GM12878 (cell line): ENCODE measurements around the gene ANKHD1. TPM values are rescaled to one million over a fixed set of nuclear protein-coding genes. Genes with fewer than 3 reads are reported as not detected.

Experiments used
- CBX3 ChIP-seq: fragments of 200-600 bp; sonication (generic); IDR thresholded peaks from 2 replicates; pipeline ENCODE4 v1.6.1; 2016; ENCODE audit warnings: low read depth, borderline replicate concordance
- EED ChIP-seq: sonication (generic); IDR thresholded peaks from 2 replicates; pipeline ENCODE4 v1.6.1; 2016; ENCODE audit warnings: antibody characterized with exemption, low read depth
- GATAD2B ChIP-seq: fragments of 450-650 bp; conservative IDR thresholded peaks from 2 replicates; pipeline ENCODE4 v1.6.1; 2017; ENCODE audit warnings: low read depth, mild to moderate bottlenecking, moderate library complexity
- HDGF ChIP-seq: fragments of 450-650 bp; IDR thresholded peaks from 2 replicates; pipeline ENCODE4 v1.6.1; 2016; ENCODE audit warnings: antibody characterized with exemption
- IKZF2 ChIP-seq, 2 experiments: fragments of 450-650 bp; IDR thresholded peaks; 2 replicates each; pipeline ENCODE4 v1.6.1; 2017; ENCODE audit warnings: mild to moderate bottlenecking in 2 of 2, moderate library complexity in 2 of 2
- JUNB ChIP-seq: IDR thresholded peaks from 2 replicates; pipeline ENCODE4 v1.6.1; 2016; ENCODE audit warnings: antibody characterized with exemption, mild to moderate bottlenecking
- JUND ChIP-seq: IDR thresholded peaks from 2 replicates; pipeline ENCODE4 v1.6.1; 2012; ENCODE audit warnings: low read depth, mild to moderate bottlenecking, low read length, improper control_type of control experiment, moderate library complexity
- MTA2 ChIP-seq: fragments of 450-650 bp; IDR thresholded peaks from 2 replicates; pipeline ENCODE4 v1.6.1; 2016; ENCODE audit warnings: low read depth, mild to moderate bottlenecking, moderate library complexity
- MYC ChIP-seq: IDR thresholded peaks from 2 replicates; pipeline ENCODE4 v1.6.1; 2011; ENCODE audit warnings: mild to moderate bottlenecking, low read length, moderate library complexity, inconsistent platforms; ENCODE audit not compliant: insufficient read depth, insufficient replicate concordance, insufficient read length, severe bottlenecking
- NR2F1 ChIP-seq: fragments of 450-650 bp; conservative IDR thresholded peaks from 2 replicates; pipeline ENCODE4 v1.6.1; 2017; ENCODE audit warnings: mild to moderate bottlenecking
- PBX3 ChIP-seq: IDR thresholded peaks from 2 replicates; pipeline ENCODE4 v1.6.1; 2011; ENCODE audit warnings: mild to moderate bottlenecking, low read depth, low read length, moderate library complexity; ENCODE audit not compliant: insufficient replicate concordance
- POLR2A ChIP-seq: IDR thresholded peaks from 2 replicates; pipeline ENCODE4 v1.6.1; 2011; ENCODE audit warnings: low read depth, mild to moderate bottlenecking, low read length
- POU2F2 ChIP-seq: IDR thresholded peaks from 3 replicates; pipeline ENCODE4 v1.6.1; 2011; ENCODE audit warnings: low read depth, mild to moderate bottlenecking, low read length, borderline replicate concordance
- SUZ12 ChIP-seq: fragments of 200-600 bp; sonication (generic); IDR thresholded peaks from one replicate; pipeline ENCODE4 v1.6.1; 2018; ENCODE audit warnings: antibody characterized with exemption, mild to moderate bottlenecking; ENCODE audit not compliant: unreplicated experiment
- TCF7 ChIP-seq: IDR thresholded peaks from 2 replicates; pipeline ENCODE4 v1.6.1; 2014; ENCODE audit warnings: antibody characterized with exemption, borderline replicate concordance
- ZNF274 ChIP-seq: IDR thresholded peaks from one replicate; pipeline ENCODE4 v1.8.0; 2011; ENCODE audit not compliant: insufficient read length, insufficient read depth
- polyA plus RNA-seq, 11 experiments: library from polyadenylated mRNA; depleted of rRNA in 4 of 11; unstranded in 6 of 11; stranded (reverse) in 5 of 11; fragments of >200 nt; fragmentation: Nextera tagmentation in 4 of 11; fragmentation: Illumina TruSeq in 1 of 11; extraction: Ambion mirVana in 4 of 11; extraction: Trizol in 1 of 11; gene quantifications; 1 replicate in 1 of 11; 2 replicates in 10 of 11; pipeline versions ENCODE4 v1.2.1 to v1.2.3, GENCODE V29; 2011 to 2016; ENCODE audit warnings: inconsistent platforms in 2 of 11, missing spikeins in 2 of 11, low read depth in 1 of 11
- total RNA-seq, 4 experiments: library from RNA; depleted of rRNA in 3 of 4; stranded (reverse); fragments of >200 nt in 3 of 4; fragmentation: Illumina TruSeq in 1 of 4; extraction: Trizol in 1 of 4; gene quantifications; 2 replicates each; pipeline versions ENCODE4 v1.2.1 to v1.2.3, GENCODE V29; 2013 to 2021
- TF ChIP-seq, protein P1 (sequence below): fragments of 450-650 bp; conservative IDR thresholded peaks from 2 replicates; pipeline ENCODE4 v1.6.1; 2017; ENCODE audit warnings: mild to moderate bottlenecking, moderate library complexity
- TF ChIP-seq, protein P2 (sequence below): IDR thresholded peaks from 2 replicates; pipeline ENCODE4 v1.6.1; 2012; ENCODE audit warnings: mild to moderate bottlenecking, low read depth, low read length
- TF ChIP-seq, protein P3 (sequence below): IDR thresholded peaks from 2 replicates; pipeline ENCODE4 v1.6.1; 2012; ENCODE audit warnings: low read depth, low read length, improper control_type of control experiment
- TF ChIP-seq, protein P4 (sequence below): fragments of 450-650 bp; IDR thresholded peaks from 2 replicates; pipeline ENCODE4 v1.6.1; 2017; ENCODE audit warnings: low read depth, mild to moderate bottlenecking, moderate library complexity
- TF ChIP-seq, protein P5 (sequence below): IDR thresholded peaks from 2 replicates; pipeline ENCODE4 v1.6.1; 2011; ENCODE audit warnings: low read depth, low read length, improper control_type of control experiment, borderline replicate concordance

ANKHD1 gene
- total and polyA plus RNA-seq, 10 of the 15 experiments (the other 5 are each of a cell fraction or from before 2014, with no cell fraction given), result 31.6 to 96.8 (median 74.3) TPM

DNA sequence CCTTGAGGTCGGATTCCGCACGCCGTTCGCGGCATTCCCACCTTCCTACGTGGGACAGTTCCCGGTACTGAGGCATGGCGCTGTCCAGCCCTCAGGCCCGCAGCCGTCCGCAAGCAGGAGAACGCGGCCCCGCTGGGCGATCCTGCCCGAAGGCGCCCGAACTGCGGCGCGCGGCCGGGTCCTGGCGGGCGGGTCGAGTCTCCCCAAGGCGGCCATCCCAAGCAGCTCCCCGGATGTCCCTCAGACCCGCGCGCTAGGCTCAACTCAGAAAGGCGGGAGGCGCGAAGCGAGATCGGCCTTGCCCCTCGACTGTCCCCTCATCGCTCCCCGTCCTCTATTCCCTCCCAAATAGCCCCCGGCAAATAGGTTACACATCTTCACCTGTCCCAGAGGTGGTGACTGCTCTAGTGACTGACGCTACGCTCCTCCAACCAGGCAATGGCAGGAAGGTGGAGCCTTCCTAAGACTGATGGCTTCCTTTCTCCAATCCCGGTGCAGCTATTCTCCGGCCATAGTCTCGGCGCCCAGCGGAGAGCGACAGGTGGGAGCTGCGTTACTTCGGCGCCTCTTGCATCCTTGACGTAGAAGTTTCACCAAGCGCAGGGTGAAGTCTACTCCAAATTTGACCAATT is 787 bp upstream of the ANKHD1 start (continued):
- TF ChIP-seq JUNB (no peak), EED (peak; percentile 71; the same call in 1 of the 2 replicates), CBX3 (no peak), POU2F2 (peak; percentile 31; the same call in 1 of the 3 replicates), MYC (peak; percentile 72), SUZ12 (no peak), TCF7 (no peak), GATAD2B (peak; percentile 80), IKZF2 (IDR thresholded peaks at IDR 0.05) (peak; percentile 64 to 71; a peak in 3 of 4 replicates), POLR2A (peak; percentile 75; the same call in 1 of the 2 replicates), HDGF (peak; percentile 45; the same call in 1 of the 2 replicates), PBX3 (peak; percentile 99), MTA2 (no peak), ZNF274 (no peak), JUND (no peak), NR2F1 (peak; percentile 6; the same call in 1 of the 2 replicates)
- TF ChIP-seq, protein P1, sequence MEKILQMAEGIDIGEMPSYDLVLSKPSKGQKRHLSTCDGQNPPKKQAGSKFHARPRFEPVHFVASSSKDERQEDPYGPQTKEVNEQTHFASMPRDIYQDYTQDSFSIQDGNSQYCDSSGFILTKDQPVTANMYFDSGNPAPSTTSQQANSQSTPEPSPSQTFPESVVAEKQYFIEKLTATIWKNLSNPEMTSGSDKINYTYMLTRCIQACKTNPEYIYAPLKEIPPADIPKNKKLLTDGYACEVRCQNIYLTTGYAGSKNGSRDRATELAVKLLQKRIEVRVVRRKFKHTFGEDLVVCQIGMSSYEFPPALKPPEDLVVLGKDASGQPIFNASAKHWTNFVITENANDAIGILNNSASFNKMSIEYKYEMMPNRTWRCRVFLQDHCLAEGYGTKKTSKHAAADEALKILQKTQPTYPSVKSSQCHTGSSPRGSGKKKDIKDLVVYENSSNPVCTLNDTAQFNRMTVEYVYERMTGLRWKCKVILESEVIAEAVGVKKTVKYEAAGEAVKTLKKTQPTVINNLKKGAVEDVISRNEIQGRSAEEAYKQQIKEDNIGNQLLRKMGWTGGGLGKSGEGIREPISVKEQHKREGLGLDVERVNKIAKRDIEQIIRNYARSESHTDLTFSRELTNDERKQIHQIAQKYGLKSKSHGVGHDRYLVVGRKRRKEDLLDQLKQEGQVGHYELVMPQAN, result peak; percentile 88
- TF ChIP-seq, protein P2, sequence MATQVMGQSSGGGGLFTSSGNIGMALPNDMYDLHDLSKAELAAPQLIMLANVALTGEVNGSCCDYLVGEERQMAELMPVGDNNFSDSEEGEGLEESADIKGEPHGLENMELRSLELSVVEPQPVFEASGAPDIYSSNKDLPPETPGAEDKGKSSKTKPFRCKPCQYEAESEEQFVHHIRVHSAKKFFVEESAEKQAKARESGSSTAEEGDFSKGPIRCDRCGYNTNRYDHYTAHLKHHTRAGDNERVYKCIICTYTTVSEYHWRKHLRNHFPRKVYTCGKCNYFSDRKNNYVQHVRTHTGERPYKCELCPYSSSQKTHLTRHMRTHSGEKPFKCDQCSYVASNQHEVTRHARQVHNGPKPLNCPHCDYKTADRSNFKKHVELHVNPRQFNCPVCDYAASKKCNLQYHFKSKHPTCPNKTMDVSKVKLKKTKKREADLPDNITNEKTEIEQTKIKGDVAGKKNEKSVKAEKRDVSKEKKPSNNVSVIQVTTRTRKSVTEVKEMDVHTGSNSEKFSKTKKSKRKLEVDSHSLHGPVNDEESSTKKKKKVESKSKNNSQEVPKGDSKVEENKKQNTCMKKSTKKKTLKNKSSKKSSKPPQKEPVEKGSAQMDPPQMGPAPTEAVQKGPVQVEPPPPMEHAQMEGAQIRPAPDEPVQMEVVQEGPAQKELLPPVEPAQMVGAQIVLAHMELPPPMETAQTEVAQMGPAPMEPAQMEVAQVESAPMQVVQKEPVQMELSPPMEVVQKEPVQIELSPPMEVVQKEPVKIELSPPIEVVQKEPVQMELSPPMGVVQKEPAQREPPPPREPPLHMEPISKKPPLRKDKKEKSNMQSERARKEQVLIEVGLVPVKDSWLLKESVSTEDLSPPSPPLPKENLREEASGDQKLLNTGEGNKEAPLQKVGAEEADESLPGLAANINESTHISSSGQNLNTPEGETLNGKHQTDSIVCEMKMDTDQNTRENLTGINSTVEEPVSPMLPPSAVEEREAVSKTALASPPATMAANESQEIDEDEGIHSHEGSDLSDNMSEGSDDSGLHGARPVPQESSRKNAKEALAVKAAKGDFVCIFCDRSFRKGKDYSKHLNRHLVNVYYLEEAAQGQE, result peak; percentile 87
- TF ChIP-seq, protein P3, sequence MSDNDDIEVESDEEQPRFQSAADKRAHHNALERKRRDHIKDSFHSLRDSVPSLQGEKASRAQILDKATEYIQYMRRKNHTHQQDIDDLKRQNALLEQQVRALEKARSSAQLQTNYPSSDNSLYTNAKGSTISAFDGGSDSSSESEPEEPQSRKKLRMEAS, result peak; percentile 8; the same call in 1 of the 2 replicates
- TF ChIP-seq, protein P4, sequence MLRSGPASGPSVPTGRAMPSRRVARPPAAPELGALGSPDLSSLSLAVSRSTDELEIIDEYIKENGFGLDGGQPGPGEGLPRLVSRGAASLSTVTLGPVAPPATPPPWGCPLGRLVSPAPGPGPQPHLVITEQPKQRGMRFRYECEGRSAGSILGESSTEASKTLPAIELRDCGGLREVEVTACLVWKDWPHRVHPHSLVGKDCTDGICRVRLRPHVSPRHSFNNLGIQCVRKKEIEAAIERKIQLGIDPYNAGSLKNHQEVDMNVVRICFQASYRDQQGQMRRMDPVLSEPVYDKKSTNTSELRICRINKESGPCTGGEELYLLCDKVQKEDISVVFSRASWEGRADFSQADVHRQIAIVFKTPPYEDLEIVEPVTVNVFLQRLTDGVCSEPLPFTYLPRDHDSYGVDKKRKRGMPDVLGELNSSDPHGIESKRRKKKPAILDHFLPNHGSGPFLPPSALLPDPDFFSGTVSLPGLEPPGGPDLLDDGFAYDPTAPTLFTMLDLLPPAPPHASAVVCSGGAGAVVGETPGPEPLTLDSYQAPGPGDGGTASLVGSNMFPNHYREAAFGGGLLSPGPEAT, result peak; percentile 15; the same call in 1 of the 2 replicates
- TF ChIP-seq, protein P5, sequence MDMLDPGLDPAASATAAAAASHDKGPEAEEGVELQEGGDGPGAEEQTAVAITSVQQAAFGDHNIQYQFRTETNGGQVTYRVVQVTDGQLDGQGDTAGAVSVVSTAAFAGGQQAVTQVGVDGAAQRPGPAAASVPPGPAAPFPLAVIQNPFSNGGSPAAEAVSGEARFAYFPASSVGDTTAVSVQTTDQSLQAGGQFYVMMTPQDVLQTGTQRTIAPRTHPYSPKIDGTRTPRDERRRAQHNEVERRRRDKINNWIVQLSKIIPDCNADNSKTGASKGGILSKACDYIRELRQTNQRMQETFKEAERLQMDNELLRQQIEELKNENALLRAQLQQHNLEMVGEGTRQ, result no peak
